HepG2 (cell line): ENCODE results near the gene TNNI2. TPM values are rescaled to one million over a fixed set of nuclear protein-coding genes. Genes with fewer than 3 reads are reported as not detected.

ENCODE experiments used
- FOXK2 ChIP-seq: fragments of 450-650 bp; IDR thresholded peaks from 2 replicates; pipeline ENCODE4 v1.6.1; 2016
- HOXA9 ChIP-seq: sonication (generic); formaldehyde crosslinking; IDR thresholded peaks from 2 replicates; pipeline ENCODE4 v1.8.1; 2022; ENCODE audit warnings: missing genetic modification reagents, mild to moderate bottlenecking, moderate library complexity, borderline replicate concordance
- KLF11 ChIP-seq: IDR thresholded peaks from 2 replicates; pipeline ENCODE4 v1.6.1; 2016; ENCODE audit warnings: missing compliant biosample characterization
- MBNL3 ChIP-seq: fragments of 250-450 bp; sonication (Bioruptor Pico); conservative IDR thresholded peaks from 2 replicates; pipeline ENCODE4 v1.8.0; 2022; ENCODE audit warnings: mild to moderate bottlenecking, inconsistent platforms
- MXD3 ChIP-seq: IDR thresholded peaks from 2 replicates; pipeline ENCODE4 v1.6.1; 2016; ENCODE audit warnings: mild to moderate bottlenecking, missing biosample characterization, missing genetic modification reagents
- PHF21A ChIP-seq: sonication (generic); formaldehyde crosslinking; IDR thresholded peaks from 2 replicates; pipeline ENCODE4 v1.5.0; 2020; ENCODE audit warnings: mild to moderate bottlenecking, missing genetic modification reagents
- ZNF460 ChIP-seq: sonication (generic); formaldehyde crosslinking; IDR thresholded peaks from 2 replicates; pipeline ENCODE4 v1.5.1; 2020; ENCODE audit warnings: missing genetic modification reagents, mild to moderate bottlenecking, borderline replicate concordance
- ZNF503 ChIP-seq: sonication (generic); formaldehyde crosslinking; IDR thresholded peaks from 2 replicates; pipeline ENCODE4 v1.4.0; 2020; ENCODE audit warnings: missing genetic modification reagents
- ZNF788 ChIP-seq: sonication (generic); formaldehyde crosslinking; IDR thresholded peaks from 2 replicates; pipeline ENCODE4 v1.5.0; 2020; ENCODE audit warnings: mild to moderate bottlenecking, missing genetic modification reagents, borderline replicate concordance
- ZNF839 ChIP-seq: sonication (generic); formaldehyde crosslinking; IDR thresholded peaks from 2 replicates; pipeline ENCODE4 v1.4.0; 2020; ENCODE audit warnings: missing genetic modification reagents, mild to moderate bottlenecking, borderline replicate concordance
- polyA plus RNA-seq, 8 experiments: library from polyadenylated mRNA; depleted of rRNA in 3 of 8; stranded (reverse) in 7 of 8; unstranded in 1 of 8; fragments of >200 nt; fragmentation: Illumina TruSeq in 4 of 8; extraction: Trizol in 4 of 8; gene quantifications; 2 replicates each; pipeline versions ENCODE4 v1.2.1 to v1.2.3, GENCODE V29; 2011 to 2016; ENCODE audit warnings: low read depth in 4 of 8, missing spikeins in 1 of 8, mixed read lengths in 1 of 8; ENCODE audit not compliant: insufficient read depth in 1 of 8
- total RNA-seq, 5 experiments: library from RNA; depleted of rRNA; stranded (reverse); fragments of >200 nt; fragmentation: Illumina TruSeq; extraction: Trizol; gene quantifications; 2 replicates each; pipeline ENCODE4 v1.2.3, GENCODE V29; 2016; ENCODE audit warnings: low read depth in 1 of 5
- TF ChIP-seq, protein P1 (sequence below): sonication (generic); formaldehyde crosslinking; IDR thresholded peaks from 2 replicates; pipeline ENCODE4 v1.5.0; 2020; ENCODE audit warnings: mild to moderate bottlenecking, missing genetic modification reagents, borderline replicate concordance
- TF ChIP-seq, protein P2 (sequence below): sonication (generic); formaldehyde crosslinking; IDR thresholded peaks from 2 replicates; pipeline ENCODE4 v1.9.0; 2022; ENCODE audit warnings: missing genetic modification reagents, mild to moderate bottlenecking, borderline replicate concordance
- TF ChIP-seq, protein P3 (sequence below): sonication (generic); formaldehyde crosslinking; IDR thresholded peaks from 2 replicates; pipeline ENCODE4 v1.4.0; 2020; ENCODE audit warnings: missing genetic modification reagents
- TF ChIP-seq, protein P4 (sequence below): sonication (generic); formaldehyde crosslinking; IDR thresholded peaks from 2 replicates; pipeline ENCODE4 v1.5.1; 2020; ENCODE audit warnings: mild to moderate bottlenecking, missing genetic modification reagents, moderate library complexity

Gene TNNI2
- total and polyA plus RNA-seq, 2 of the 13 experiments (the other 11 are each of a cell fraction or from before 2014, with no cell fraction given): 7.2 to 12.0 TPM

- TF ChIP-seq, protein P1, sequence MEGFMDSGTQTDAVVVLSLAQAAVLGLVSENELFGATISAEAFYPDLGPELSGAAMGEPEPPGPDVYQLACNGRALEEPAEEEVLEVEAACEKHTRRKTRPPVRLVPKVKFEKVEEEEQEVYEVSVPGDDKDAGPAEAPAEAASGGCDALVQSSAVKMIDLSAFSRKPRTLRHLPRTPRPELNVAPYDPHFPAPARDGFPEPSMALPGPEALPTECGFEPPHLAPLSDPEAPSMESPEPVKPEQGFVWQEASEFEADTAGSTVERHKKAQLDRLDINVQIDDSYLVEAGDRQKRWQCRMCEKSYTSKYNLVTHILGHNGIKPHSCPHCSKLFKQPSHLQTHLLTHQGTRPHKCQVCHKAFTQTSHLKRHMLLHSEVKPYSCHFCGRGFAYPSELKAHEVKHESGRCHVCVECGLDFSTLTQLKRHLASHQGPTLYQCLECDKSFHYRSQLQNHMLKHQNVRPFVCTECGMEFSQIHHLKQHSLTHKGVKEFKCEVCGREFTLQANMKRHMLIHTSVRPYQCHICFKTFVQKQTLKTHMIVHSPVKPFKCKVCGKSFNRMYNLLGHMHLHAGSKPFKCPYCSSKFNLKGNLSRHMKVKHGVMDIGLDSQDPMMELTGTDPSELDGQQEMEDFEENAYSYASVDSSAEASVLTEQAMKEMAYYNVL: no peak
- TF ChIP-seq, protein P2, sequence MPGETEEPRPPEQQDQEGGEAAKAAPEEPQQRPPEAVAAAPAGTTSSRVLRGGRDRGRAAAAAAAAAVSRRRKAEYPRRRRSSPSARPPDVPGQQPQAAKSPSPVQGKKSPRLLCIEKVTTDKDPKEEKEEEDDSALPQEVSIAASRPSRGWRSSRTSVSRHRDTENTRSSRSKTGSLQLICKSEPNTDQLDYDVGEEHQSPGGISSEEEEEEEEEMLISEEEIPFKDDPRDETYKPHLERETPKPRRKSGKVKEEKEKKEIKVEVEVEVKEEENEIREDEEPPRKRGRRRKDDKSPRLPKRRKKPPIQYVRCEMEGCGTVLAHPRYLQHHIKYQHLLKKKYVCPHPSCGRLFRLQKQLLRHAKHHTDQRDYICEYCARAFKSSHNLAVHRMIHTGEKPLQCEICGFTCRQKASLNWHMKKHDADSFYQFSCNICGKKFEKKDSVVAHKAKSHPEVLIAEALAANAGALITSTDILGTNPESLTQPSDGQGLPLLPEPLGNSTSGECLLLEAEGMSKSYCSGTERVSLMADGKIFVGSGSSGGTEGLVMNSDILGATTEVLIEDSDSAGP (CRISPR knock-in tag): 0 out of 2 replicates have a peak, but pooled peaks have one; percentile 19
- TF ChIP-seq, protein P3, sequence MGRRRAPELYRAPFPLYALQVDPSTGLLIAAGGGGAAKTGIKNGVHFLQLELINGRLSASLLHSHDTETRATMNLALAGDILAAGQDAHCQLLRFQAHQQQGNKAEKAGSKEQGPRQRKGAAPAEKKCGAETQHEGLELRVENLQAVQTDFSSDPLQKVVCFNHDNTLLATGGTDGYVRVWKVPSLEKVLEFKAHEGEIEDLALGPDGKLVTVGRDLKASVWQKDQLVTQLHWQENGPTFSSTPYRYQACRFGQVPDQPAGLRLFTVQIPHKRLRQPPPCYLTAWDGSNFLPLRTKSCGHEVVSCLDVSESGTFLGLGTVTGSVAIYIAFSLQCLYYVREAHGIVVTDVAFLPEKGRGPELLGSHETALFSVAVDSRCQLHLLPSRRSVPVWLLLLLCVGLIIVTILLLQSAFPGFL: no peak
- TF ChIP-seq FOXK2 (no peak), ZNF460 (CRISPR knock-in tag) (no peak), ZNF503 (CRISPR knock-in tag) (no peak), HOXA9 (no peak), MXD3 (CRISPR knock-in tag) (no peak), PHF21A (CRISPR knock-in tag) (no peak), ZNF788 (0 out of 2 replicates have a peak, but pooled peaks have one; percentile 23), MBNL3 (CRISPR knock-in tag) (no peak), ZNF839 (no peak), KLF11 (CRISPR knock-in tag) (no peak)
- TF ChIP-seq, protein P4, sequence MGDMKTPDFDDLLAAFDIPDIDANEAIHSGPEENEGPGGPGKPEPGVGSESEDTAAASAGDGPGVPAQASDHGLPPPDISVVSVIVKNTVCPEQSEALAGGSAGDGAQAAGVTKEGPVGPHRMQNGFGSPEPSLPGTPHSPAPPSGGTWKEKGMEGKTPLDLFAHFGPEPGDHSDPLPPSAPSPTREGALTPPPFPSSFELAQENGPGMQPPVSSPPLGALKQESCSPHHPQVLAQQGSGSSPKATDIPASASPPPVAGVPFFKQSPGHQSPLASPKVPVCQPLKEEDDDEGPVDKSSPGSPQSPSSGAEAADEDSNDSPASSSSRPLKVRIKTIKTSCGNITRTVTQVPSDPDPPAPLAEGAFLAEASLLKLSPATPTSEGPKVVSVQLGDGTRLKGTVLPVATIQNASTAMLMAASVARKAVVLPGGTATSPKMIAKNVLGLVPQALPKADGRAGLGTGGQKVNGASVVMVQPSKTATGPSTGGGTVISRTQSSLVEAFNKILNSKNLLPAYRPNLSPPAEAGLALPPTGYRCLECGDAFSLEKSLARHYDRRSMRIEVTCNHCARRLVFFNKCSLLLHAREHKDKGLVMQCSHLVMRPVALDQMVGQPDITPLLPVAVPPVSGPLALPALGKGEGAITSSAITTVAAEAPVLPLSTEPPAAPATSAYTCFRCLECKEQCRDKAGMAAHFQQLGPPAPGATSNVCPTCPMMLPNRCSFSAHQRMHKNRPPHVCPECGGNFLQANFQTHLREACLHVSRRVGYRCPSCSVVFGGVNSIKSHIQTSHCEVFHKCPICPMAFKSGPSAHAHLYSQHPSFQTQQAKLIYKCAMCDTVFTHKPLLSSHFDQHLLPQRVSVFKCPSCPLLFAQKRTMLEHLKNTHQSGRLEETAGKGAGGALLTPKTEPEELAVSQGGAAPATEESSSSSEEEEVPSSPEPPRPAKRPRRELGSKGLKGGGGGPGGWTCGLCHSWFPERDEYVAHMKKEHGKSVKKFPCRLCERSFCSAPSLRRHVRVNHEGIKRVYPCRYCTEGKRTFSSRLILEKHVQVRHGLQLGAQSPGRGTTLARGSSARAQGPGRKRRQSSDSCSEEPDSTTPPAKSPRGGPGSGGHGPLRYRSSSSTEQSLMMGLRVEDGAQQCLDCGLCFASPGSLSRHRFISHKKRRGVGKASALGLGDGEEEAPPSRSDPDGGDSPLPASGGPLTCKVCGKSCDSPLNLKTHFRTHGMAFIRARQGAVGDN (CRISPR knock-in tag): peak; percentile 87
Measured at GRCh38 chr11:1844221-1845094, 5.7 kb downstream of the TNNI2 start (continued).
